IPS-NIHi11 (cell line): Measurements from ENCODE around the gene MAEA.
"Not testable (repeated sequence)": the region's sequence is repeated elsewhere in the genome, so short reads cannot be mapped to it uniquely, and the experiment has no call there.

ENCODE experiments used
- DNase-seq: peaks from one replicate; pipeline ENCODE4 v3.0.0; 2012; ENCODE audit warnings: mixed read lengths, low spot score

Gene MAEA

GRCh38 chr4:1367230-1367935, 77.7 kb downstream of the MAEA start:
- no peak for DNase-seq

DNA sequence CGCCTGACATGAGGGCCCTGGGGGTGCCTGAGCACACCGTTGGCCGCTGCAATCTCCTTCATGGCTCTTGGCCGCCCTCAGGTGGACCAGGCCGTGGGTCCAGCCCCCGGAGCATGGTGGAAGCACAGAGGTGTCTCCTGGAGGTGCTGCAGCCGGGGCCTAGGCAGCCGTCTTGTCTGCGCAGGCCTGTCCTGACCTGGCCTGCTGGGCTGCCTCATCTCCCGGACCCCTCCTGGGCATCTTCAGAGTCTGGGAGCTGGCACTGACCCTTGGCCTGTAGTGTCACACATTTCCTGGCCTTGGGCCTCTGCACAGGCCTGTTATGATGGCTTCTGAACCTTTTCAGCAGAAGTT, 78.2 kb downstream of the MAEA start:
- DNase-seq: no peak

DNA sequence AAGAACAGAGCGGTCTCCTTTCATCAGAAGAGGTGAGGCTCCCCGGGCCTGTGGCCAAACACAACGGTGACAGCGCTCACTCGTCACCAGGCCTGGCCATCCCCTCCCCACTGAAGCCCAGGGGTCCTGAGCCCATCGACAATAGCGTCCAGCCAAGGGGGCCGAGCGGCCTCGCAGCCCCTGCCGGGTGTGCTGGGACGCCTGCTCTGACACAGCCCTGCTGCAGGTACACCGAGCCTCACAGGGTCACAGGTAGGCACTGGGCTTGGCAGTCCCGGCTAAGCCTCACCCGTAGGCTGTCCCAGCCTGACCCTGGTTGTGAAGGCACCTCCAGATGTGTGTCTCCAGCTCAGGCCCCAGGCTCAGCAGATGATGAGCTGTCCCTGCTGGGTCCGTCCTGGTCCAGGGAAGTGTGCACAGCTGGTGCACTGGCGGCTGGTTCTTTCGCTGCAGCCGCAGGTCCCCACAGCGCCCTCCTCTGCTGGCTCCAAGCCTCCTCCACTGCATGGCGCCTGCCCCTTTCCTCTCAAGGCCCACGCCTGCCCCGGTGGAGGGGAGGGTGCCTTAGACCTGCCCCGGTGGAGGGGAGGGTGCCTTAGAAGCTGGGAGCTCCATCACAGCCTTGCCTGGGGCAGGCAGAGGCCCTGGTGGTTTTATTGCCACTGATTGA, 78.9 kb downstream of the MAEA start:
- peak; percentile 59 for DNase-seq

DNA sequence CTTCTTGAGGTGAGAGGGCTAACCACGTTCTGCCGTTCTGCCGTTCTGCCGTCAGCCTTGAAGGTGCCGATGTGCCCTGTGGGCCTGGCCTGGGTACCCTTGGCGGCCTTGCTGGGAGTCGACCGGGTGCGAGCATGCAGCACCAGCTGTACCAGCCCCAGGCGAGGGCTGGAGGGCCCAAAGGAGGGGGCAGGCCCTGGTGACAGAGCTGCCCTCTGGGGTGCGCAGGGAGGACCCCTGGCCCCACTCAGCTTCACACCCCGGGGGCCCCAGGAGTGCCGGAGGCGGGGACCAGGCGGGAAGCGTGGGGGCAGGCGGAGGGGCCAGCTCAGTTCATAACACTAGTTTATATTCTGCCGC, 79.4 kb downstream of the MAEA start:
- DNase-seq: no peak

GRCh38 chr4:1369479-1370079, 79.9 kb downstream of the MAEA start:
- DNase-seq: no peak

DNA sequence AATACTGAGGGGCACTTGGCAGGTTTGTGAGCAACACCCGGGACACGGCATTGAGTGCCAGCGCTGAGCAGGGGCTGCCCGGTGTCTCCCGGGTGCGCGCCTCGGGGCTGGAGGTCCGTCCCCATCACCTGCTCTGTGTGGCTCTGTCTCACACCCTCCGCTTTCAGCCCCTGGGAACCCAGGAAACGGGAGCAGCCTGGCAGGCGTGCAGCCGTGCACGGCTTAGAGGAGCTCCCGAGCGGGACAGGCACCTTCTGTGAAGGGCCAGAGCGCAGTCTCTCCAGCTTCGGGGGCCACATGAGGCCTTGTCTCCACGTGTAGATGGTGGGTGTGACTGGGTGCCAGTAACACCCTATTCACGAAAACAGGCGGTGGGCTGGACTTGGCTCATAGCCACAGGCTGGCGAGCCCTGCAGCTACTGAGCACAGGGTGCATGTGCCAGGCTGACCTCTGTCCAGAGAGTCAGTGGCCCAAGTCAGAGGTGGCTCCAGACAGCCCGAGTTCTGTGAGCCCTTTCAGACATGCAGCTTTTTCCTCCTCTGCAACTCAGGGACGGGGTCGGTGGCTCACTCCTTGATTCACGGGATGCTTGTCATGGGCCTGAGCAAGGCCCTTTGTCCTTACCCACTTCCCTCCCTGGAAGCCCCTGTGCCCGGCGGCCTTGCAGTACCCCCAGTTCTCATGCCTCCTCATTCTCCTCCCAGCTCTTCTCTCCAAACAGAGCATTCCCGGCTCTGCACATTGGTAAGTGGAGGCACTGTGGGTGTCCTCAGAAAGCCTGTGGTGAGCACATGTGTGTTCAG, 80.8 kb downstream of the MAEA start:
- DNase-seq: no peak

DNA sequence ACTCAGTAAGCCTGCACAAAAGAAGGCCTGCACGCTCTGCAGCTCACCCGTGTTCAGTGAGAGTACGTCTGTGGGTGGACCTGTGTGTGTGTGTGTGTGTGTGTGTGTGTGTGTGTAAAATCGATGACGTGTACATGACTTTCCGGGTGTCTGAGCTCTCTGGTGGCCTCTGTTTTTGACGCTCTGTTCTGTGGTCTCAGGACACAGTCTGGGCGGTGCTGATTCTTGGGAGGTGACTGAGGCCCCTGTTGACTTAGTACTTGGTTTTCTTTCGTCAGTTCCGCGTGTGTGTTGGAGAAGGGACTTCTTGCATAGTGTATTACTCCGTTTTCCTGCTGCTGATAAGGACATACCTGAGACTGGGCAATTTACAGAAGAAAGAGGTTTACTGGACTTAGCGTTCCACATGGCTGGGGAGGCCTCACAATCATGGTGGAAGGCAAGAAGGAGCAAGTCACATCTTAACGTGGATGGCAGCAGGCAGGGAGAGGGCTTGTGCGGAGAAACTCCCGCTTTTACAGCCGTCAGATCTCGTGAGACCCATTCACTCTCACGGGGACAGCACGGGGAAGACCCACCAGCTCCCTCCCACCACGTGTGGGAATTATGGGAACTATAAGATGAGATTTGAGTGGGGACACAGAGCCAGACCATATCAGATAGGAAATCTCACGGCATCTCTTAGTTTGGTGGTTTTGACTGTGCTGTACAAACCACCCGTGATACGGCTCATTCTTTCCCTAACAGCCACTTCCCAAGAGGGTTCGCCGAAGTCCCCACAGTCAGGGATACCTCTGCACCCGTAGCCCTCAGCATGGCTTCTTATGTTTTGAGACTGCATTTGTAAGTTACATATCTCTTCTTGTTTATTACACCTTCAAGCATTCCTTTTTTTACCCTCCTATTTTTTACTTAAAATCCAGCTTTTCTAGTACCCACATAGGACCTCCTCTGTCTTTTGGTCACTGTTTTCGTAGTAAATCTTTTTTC, 81.8 kb downstream of the MAEA start:
- DNase-seq: no peak

GRCh38 chr4:1372576-1372975, 82.9 kb downstream of the MAEA start:
- not testable (repeated sequence) for DNase-seq

DNA sequence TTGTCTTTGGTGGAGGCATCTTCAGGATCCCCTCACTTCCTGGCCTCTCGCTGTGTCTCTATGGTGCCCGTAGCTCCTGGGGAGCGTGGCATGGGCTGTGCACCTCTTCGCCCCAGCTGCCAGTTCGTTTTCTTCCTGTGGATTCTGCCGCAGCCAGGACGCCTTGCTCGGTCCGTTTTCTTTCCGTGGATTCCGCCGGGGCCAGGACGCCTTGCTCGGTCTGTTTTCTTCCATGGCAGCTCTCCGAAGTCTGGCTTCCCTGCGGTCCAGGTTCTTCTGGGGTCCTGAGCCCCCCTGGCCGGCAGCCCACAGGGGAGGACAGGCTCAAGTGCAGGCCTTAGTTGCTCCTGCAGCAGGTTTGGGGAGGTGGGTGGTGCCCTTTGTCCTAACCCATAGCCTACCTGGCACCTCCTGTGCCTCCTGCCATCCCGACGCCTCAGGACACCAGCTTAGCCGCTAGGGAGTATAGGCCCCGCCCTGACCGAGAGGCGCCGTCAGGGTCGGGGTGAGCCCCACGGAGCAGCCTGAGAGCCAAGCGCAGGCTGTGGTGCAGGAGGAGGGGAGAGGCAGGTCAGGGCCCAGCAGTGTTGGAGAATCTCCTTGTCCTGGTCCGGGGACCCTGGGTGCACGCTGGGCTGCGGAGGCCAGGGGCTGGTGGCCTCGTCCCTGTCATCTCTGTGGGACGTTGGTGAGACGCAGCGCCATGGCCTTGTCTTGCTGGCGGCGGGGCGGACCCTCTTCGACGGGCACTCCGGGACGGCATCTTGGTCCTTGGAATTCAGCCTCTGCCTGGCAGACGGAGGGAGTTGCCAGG, 84.4 kb downstream of the MAEA start:
- DNase-seq: no peak

GRCh38 chr4:1374706-1375045, 85.0 kb downstream of the MAEA start:
- no peak for DNase-seq

DNA sequence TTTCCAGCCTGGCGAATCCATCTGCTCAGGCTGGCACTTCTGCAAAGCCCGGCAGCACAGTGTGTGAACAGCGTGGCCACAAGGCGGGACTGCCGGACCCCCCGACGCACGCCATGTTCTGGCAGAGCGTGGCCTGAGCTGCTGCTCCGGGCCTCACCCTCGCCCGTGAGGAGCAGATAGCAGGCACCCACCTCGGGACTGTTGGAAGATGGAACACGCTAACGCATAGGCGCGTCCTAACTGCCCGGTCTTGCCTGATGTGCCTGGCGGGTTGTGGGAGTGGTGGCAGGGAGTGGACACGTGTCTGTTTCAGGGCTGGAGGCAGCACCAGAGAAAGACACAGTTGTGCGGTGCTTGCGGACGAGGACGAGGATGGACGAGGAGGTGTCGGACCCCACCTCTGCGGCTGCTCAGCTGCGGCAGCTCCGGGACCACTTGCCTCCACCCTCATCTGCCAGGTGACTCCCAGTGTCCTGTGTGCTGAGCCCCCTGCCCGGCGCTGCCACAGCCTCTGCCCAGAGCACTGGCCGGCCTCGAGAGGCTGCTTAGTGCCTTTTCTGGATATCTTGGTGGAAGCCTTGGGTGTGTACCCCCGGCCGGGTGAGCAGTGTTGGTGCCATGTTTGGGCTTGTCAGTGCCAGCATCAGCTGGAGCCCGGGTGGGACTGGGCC, 85.5 kb downstream of the MAEA start:
- no peak for DNase-seq

DNA sequence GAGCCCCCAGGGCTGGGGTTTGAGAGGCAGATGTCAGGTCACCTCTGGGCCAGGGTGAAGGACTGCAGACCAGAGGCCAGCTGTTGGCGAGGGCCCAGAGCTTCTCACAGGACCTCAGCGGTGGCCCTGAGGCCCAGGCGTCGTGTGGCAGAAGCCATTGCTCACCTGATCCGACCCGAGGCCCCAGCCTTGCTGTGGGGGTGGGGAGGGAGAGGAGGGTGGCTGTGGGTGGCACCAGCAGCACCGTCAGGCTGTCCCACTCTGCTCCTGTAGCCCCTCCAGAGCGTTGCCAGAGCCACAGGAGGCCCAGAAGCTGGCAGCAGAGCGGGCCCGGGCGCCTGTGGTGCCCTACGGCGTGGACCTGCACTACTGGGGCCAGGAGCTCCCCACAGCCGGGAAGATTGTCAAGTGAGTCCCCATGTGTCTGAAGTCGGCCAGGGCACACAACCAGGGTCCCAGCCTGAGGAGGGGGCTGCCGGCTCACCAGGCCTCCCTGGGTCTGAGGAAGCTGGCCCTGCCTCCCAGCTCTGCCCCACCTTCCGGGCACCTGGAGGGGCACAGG, 86.2 kb downstream of the MAEA start:
- DNase-seq: no peak

- no peak for DNase-seq
Measured at GRCh38 chr4:1376391-1376840, 86.7 kb downstream of the MAEA start.

- DNase-seq: no peak
Measured at GRCh38 chr4:1376841-1377605, 87.3 kb downstream of the MAEA start.

DNA sequence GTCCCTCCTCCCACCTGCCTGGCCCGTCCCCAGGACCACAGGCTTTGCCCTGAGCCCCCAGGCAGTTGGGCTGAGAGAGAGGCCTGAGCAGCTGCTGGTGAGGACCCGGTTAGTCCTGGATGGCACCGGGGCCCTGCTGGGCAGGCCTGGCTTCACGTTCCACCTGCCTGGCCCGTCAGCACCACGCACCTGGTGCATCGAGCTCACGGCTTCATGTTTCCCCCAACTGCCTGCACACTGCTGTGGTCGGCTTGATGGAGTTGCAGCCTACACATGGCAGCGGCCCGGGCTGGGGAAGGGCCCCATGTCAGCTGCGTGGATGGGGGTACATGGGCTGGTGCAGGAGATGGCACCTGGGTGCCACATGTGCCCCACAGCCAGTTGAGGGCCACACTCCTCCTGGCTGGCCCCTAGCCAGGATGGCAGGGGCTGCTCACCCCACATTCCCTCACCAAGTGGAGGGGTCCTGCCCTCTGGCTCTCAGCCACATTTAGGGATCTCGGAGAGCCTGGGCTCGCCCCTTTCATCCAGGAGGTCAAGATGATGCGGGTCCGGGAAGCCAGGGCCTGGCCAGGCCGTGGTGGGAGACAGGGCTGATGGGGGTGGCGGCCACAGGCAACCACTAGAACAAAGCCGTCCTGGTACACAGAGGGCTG, 88.0 kb downstream of the MAEA start:
- DNase-seq: no peak

DNA sequence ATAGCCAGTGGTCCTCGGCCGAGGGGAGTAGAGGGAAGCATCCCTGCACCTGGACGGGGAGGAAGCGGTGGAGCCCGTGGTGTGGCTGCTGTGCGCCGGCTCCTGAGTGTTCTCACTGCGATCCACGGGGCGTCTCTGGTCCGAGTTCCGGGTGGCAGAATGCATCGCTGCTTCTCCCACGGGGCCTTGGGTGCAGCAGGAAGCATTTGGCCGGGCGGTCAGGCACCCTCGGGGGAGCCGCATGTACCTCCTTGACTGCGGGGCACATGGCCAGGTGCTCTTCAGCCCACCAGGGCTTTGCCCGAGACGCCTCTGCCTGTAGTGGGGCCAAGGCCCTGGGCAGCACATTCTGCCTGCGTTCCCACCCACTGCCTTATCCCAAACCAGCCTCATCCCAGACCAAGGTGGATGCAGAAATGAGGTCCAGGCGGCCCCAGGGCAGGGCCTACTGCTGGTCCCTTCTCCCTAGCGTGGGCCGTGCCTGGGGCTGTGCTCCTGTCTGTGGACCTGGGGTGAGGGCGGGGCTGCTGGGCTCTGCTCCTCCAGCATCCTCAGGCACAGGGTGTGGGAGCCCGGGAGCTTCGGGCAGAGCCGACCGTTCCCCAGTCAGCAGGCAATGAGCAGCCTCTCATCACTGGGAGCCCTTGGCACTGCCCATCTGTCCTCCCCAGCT, 89.0 kb downstream of the MAEA start:
- DNase-seq: no peak

DNA sequence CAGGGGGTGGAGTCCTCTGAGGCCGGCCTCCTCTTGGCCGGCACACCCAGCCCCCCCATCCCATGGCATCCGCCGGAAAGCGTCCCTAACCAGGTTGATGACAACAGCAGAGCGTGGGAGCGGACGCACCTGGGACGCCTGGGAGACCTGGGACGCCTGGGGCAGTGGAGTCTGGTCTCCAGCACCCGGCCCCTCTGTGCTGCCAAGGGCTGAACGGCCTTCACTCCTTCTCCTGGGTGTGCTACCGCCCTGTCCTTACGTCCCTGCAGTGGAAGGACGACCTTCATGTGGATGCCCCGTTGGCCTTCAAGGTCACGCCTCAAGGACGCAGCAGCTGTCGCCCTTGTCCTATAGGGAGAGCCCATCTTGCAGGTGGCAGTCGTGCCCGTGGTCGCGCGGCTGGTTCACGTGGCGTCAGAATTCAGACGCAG, 89.7 kb downstream of the MAEA start:
- no peak for DNase-seq

GRCh38 chr4:1379801-1380331, 90.2 kb downstream of the MAEA start:
- no peak for DNase-seq
